KMS-11 (cell line): ENCODE data around the gene ATF7.
"Not testable (repeated sequence)": the region's sequence is repeated elsewhere in the genome, so short reads cannot be mapped to it uniquely, and the experiment has no call there.

Experiments
- H2AFZ ChIP-seq: fragments of 200-600 bp; sonication (generic); 2 replicates; pipeline ENCODE4 v1.6.1; 2016; ENCODE audit warnings: antibody characterized with exemption, mixed run types, low read depth
- H3K27ac ChIP-seq: fragments of 200-600 bp; sonication (generic); 2 replicates; pipeline ENCODE4 v1.6.1; 2016; ENCODE audit warnings: mild to moderate bottlenecking, mixed run types
- H3K27me3 ChIP-seq: fragments of 200-600 bp; sonication (generic); 2 replicates; pipeline ENCODE4 v1.6.1; 2017; ENCODE audit warnings: mild to moderate bottlenecking, low read depth, mixed run types, moderate library complexity; ENCODE audit not compliant: insufficient read depth
- H3K36me3 ChIP-seq: fragments of 200-600 bp; sonication (generic); 2 replicates; pipeline ENCODE4 v1.6.1; 2017; ENCODE audit warnings: mild to moderate bottlenecking, mixed run types; ENCODE audit not compliant: insufficient read depth
- H3K4me1 ChIP-seq: fragments of 200-600 bp; sonication (generic); 2 replicates; pipeline ENCODE4 v1.6.1; 2016; ENCODE audit warnings: mild to moderate bottlenecking, low read depth, mixed run types; ENCODE audit not compliant: poor library complexity, severe bottlenecking
- H3K4me2 ChIP-seq: fragments of 200-600 bp; sonication (generic); 2 replicates; pipeline ENCODE4 v1.7.0; 2016; ENCODE audit warnings: mild to moderate bottlenecking, mixed run types
- H3K4me3 ChIP-seq: fragments of 200-600 bp; sonication (generic); IDR thresholded peaks from 2 replicates; pipeline ENCODE4 v1.6.1; 2017; ENCODE audit warnings: low read depth, low read length, mixed read lengths; ENCODE audit not compliant: insufficient read depth
- H3K79me2 ChIP-seq: fragments of 200-600 bp; sonication (generic); 2 replicates; pipeline ENCODE4 v1.6.1; 2016; ENCODE audit warnings: low read depth, mixed run types; ENCODE audit not compliant: insufficient read depth
- H3K9ac ChIP-seq: fragments of 200-600 bp; sonication (generic); 2 replicates; pipeline ENCODE4 v1.6.1; 2016; ENCODE audit warnings: mild to moderate bottlenecking, mixed run types
- H4K20me1 ChIP-seq: fragments of 200-600 bp; sonication (generic); 2 replicates; pipeline ENCODE4 v1.6.1; 2016; ENCODE audit warnings: mild to moderate bottlenecking, mixed run types; ENCODE audit not compliant: insufficient read depth
- TF ChIP-seq, protein P1 (sequence below): fragments of 200-600 bp; sonication (generic); conservative IDR thresholded peaks from 2 replicates; pipeline ENCODE4 v1.6.1; 2017; ENCODE audit warnings: low read depth, mild to moderate bottlenecking, antibody characterized with exemption, low read length, moderate library complexity, mixed read lengths

Gene ATF7

DNA sequence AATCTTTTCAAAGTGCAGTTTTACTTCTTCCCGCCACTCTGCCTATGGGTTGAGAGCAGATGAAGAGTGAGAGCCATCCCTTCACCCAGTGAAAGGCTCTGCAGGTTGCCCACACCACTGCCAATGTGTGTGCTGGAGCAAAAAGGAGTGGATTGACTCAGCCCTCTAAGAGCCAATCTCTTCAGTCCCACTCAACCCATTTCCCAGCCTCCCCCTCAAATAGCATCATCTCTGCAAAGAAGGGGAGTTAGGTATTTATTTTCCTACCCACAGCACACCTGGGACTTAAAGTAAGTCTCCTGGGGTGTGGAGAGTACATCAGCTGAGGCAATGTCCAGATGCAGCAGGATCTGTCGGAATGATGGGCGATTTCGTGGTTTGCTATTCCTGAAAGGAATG, 142.2 kb downstream of the ATF7 start:
- no peak overlapping the region for H3K9ac ChIP-seq
- peaks cover 17% of the 10 kb centered on the region for H3K79me2 ChIP-seq
- H4K20me1 ChIP-seq = peaks cover 11% of the 10 kb centered on the region
- no peak overlapping the region; the same call in 1 of the 2 replicates for H3K27ac ChIP-seq
- peaks cover 43% of the 10 kb centered on the region for H3K4me1 ChIP-seq
- no peaks in the 10 kb centered on the region for H3K27me3 ChIP-seq
- no peak overlapping the region for H3K4me2 ChIP-seq
- TF ChIP-seq, protein P1, sequence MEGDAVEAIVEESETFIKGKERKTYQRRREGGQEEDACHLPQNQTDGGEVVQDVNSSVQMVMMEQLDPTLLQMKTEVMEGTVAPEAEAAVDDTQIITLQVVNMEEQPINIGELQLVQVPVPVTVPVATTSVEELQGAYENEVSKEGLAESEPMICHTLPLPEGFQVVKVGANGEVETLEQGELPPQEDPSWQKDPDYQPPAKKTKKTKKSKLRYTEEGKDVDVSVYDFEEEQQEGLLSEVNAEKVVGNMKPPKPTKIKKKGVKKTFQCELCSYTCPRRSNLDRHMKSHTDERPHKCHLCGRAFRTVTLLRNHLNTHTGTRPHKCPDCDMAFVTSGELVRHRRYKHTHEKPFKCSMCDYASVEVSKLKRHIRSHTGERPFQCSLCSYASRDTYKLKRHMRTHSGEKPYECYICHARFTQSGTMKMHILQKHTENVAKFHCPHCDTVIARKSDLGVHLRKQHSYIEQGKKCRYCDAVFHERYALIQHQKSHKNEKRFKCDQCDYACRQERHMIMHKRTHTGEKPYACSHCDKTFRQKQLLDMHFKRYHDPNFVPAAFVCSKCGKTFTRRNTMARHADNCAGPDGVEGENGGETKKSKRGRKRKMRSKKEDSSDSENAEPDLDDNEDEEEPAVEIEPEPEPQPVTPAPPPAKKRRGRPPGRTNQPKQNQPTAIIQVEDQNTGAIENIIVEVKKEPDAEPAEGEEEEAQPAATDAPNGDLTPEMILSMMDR = no peak
- H3K4me3 ChIP-seq = no peak overlapping the region
- peaks cover 31% of the 10 kb centered on the region; the same call in 1 of the 2 replicates for H3K36me3 ChIP-seq
- no peak overlapping the region for H2AFZ ChIP-seq

DNA sequence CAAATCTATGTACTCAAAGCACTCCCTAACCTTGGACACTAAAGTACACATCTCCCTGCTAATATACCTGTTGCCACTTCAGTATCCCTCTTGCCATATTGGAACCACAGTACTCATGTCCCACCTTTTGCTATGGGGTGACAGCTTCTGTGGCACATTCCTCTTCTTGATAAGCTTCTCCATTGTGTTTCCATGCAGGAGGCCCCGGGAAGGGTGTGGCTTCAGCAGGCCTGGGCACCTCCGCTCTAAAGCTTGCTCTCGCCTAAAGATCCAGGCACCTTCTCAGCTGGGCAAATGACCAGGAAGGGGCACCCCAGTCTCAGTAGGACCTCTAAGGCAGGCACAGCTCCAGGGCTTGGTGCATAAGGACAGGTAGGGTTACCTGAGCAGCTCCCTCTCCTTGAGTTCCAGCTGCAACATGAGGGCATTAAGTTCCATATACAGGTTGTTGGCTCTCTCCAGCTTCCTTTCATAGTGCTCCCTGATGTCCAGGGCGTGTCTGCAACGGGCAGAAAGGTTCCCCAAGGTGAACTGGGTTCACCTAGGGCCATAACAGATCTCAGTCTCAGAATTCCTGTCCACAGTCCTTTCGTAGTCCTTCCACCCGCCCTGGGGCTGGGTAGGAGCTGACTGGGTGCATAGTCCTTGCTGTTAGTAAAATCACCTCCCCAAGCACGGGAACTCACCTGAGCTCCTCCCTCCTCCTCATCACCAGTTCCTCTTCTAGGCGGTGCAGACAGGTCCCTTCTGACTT, 142.8 kb downstream of the ATF7 start:
- Histone ChIP-seq H3K79me2 (peaks cover 23% of the 10 kb centered on the region), H4K20me1 (peaks cover 17% of the 10 kb centered on the region), H3K4me1 (peaks cover 46% of the 10 kb centered on the region), H2AFZ (no peak overlapping the region), H3K27me3 (no peaks in the 10 kb centered on the region), H3K9ac (no peak overlapping the region), H3K4me2 (no peak overlapping the region), H3K36me3 (peaks cover 37% of the 10 kb centered on the region; the same call in 1 of the 2 replicates), H3K27ac (peak overlapping the region; percentile 2; the same call in 1 of the 2 replicates), H3K4me3 (no peak overlapping the region)
- TF ChIP-seq, protein P1 = no peak

DNA sequence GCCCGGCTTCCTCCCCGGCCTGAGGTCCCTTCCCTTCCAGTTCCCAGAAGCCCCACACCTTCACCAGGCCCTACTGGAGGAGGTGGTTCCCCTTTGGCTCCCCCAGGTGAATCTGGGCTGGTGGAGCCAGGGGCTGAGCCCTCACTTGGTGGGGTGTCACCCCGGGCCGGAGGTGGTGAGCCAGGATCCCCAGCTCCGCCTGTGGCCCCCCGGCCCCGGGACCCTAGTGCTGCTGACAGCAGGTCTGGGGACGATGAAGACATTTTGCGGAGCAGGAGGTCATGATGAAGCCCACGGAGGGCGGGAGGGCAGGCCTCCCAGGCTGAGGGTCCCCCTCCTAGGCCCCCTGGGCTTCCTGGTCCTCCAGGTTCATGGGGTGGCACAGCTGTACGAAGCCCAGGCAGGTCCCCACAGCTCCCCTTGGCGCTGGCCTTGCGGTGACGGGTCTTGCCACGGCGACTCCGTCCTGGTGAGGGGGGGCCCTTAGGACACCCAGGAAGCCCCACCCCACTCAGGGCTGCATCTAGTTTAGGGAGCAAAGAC, 143.5 kb downstream of the ATF7 start:
- H3K79me2 ChIP-seq = peaks cover 30% of the 10 kb centered on the region
- H3K4me2 ChIP-seq = no peak overlapping the region
- TF ChIP-seq, protein P1 = no peak
- H3K27me3 ChIP-seq = no peaks in the 10 kb centered on the region
- no peak overlapping the region; the same call in 1 of the 2 replicates for H3K27ac ChIP-seq
- peaks cover 46% of the 10 kb centered on the region for H3K4me1 ChIP-seq
- H2AFZ ChIP-seq = no peak overlapping the region
- no peak overlapping the region for H3K4me3 ChIP-seq
- H3K36me3 ChIP-seq = peaks cover 44% of the 10 kb centered on the region
- H4K20me1 ChIP-seq = peaks cover 23% of the 10 kb centered on the region
- no peak overlapping the region for H3K9ac ChIP-seq

DNA sequence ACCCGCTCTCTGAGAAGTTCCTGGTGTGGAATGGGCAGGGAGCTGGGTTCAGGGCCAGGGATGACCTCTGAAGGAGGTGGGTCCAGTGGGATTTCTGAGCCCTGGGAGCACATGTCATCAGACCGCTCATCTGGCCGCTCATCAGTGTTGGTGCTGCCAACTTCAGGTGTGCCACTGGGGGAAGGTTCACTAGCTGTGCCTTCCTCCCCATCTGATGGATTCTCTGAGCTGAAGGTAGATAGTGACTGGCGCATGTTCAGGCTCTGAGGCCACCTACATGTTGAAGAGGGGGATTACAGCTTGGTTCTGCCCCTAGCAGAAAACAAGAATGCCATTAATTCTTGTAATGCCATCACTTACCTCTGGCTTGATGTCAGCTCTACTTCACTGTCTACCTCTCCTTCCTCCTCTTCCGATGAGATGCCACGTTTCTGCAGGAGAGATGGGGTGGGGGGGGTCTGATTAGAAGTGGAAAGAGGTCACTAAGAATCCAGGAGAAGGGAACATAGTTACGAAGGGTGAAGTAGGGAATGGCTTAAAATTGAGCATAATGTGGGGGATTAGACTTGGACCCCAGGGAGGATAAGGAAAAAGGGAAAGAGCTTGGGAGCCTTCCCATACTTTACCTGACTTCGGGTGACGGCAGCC, 144.1 kb downstream of the ATF7 start:
- Histone ChIP-seq H3K27me3 (no peaks in the 10 kb centered on the region), H3K4me1 (peaks cover 52% of the 10 kb centered on the region), H3K79me2 (peaks cover 34% of the 10 kb centered on the region), H3K4me2 (no peak overlapping the region), H3K9ac (no peak overlapping the region), H3K4me3 (no peak overlapping the region), H3K27ac (peak overlapping the region; percentile 12; the same call in 1 of the 2 replicates), H4K20me1 (peaks cover 27% of the 10 kb centered on the region), H3K36me3 (peaks cover 49% of the 10 kb centered on the region), H2AFZ (no peak overlapping the region)
- TF ChIP-seq, protein P1 = peak; percentile 71

DNA sequence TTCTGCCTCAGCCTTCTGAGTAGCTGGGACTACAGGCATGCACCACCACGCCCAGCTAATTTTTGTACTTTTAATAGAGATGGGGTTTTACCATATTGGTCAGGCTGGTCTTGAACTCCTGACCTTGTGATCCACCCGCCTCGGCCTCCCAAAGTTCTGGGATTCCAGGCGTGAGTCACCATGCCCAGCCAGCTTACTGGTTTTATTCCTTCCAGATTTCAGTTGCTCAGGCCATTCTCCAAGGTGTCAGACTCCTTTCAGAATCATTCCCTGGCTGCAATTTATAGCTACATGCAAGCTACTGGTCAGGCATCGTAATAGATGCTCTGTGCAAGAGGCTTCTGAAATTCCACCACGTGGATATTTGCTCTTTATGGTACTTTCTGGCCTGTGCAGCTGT, 144.7 kb downstream of the ATF7 start:
- Histone ChIP-seq H3K4me1 (peaks cover 58% of the 10 kb centered on the region), H3K36me3 (peaks cover 55% of the 10 kb centered on the region), H4K20me1 (peaks cover 32% of the 10 kb centered on the region), H3K27ac (peak overlapping the region; percentile 12; the same call in 1 of the 2 replicates), H3K79me2 (peaks cover 40% of the 10 kb centered on the region)
- not testable (repeated sequence) for H3K4me3 ChIP-seq, H3K4me2 ChIP-seq, H3K9ac ChIP-seq, H3K27me3 ChIP-seq, H2AFZ ChIP-seq
